ENCODE data around the gene RHBDD1. TPM values are rescaled to one million over a fixed set of nuclear protein-coding genes. Genes with fewer than 3 reads are reported as not detected.
A peak's percentile ranks its signal among the peaks of the same experiment; 100 is the strongest.

RHBDD1 gene
- polyA plus RNA-seq, 3 donors = 8.1 to 19.5 (median 15.5) TPM

DNA sequence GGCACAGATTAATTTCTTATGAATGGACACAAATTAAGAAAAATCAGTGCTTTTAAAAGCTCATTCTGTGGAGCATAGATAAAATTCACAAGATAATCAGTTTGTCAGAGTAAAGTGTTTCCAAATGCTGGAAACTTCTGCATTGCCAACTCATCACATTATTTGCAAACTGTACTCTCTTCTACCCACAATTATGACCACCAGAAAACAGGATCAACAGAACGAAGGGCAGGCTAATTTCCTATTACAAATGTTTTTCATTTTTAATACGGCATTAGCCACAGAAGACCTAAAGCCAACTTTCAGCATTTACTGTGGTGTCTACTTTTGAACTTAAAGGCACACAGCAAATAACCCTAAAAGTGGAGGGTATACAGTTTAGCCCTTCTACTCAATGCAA is 42.2 kb upstream of the RHBDD1 start:
- peaks cover 7 to 24% of the 10 kb centered on the region in 2 donors for H3K27me3 ChIP-seq (ENCODE audit: control insufficient read depth in 2 of 2, insufficient read depth in 2 of 2, low read length in 2 of 2)
- H3K4me3 ChIP-seq (replicated peaks in 1 of 3; ENCODE audit: low read depth in 2 of 3, low read length in 3 of 3) = no peak overlapping the region
- intact Hi-C loops (cut with micrococcal nuclease) = loop anchor here in 1 of 2 donors (5.0 kb wide), 1 partner anchor 676 kb away; no protein-coding TSS in a partner anchor
- H3K9me3 Mint-ChIP-seq = peaks cover 12 to 30% (median 25%) of the 10 kb centered on the region in 7 donors
- H3K9ac ChIP-seq (ENCODE audit: insufficient read depth, low read length, poor library complexity, severe bottlenecking) = no peak overlapping the region
- H3K4me3 Mint-ChIP-seq = no peak overlapping the region
- peaks cover 4 to 7% of the 10 kb centered on the region in 2 donors for H3K36me3 Mint-ChIP-seq
- H3K27ac ChIP-seq (ENCODE audit: low read depth in 1 of 2, low read length in 2 of 2) = no peak overlapping the region
- H3K9me3 ChIP-seq (replicated peaks in 1 of 2; ENCODE audit: control insufficient read depth in 1 of 2, insufficient read depth in 1 of 2, low read length in 2 of 2) = peaks cover 11 to 17% of the 10 kb centered on the region in 2 donors
- no CpG with 5 or more reads among the region's 2 CpGs for WGBS (ENCODE audit: insufficient coverage)
- H3K4me1 Mint-ChIP-seq = peaks cover 21% of the 10 kb centered on the region
- H4K20me1 ChIP-seq (ENCODE audit: insufficient read depth, low read length) = no peaks in the 10 kb centered on the region
- H3K79me2 ChIP-seq (ENCODE audit: insufficient read depth, low read length) = no peaks in the 10 kb centered on the region
- peaks cover 34 to 40% (median 37%) of the 10 kb centered on the region in 3 donors for H3K27me3 Mint-ChIP-seq (ENCODE audit: low read depth in 3 of 3)
- no peak overlapping the region for H2AFZ ChIP-seq (ENCODE audit: insufficient read depth, low read depth, low read length, poor library complexity, severe bottlenecking)
- peaks cover 21 to 28% of the 10 kb centered on the region in 2 donors for H3K4me1 ChIP-seq (ENCODE audit: control insufficient read depth in 1 of 2, insufficient read depth in 2 of 2, low read length in 2 of 2)
- H3K36me3 ChIP-seq (replicated peaks in 1 of 2; ENCODE audit: control insufficient read depth in 1 of 2, insufficient read depth in 2 of 2, low read length in 2 of 2) = no peaks in the 10 kb centered on the region
- TF ChIP-seq, protein P1, sequence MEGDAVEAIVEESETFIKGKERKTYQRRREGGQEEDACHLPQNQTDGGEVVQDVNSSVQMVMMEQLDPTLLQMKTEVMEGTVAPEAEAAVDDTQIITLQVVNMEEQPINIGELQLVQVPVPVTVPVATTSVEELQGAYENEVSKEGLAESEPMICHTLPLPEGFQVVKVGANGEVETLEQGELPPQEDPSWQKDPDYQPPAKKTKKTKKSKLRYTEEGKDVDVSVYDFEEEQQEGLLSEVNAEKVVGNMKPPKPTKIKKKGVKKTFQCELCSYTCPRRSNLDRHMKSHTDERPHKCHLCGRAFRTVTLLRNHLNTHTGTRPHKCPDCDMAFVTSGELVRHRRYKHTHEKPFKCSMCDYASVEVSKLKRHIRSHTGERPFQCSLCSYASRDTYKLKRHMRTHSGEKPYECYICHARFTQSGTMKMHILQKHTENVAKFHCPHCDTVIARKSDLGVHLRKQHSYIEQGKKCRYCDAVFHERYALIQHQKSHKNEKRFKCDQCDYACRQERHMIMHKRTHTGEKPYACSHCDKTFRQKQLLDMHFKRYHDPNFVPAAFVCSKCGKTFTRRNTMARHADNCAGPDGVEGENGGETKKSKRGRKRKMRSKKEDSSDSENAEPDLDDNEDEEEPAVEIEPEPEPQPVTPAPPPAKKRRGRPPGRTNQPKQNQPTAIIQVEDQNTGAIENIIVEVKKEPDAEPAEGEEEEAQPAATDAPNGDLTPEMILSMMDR (IDR thresholded peaks at IDR 0.05) = no peak
- H3K4me2 ChIP-seq (replicated peaks; ENCODE audit: extremely low read depth, low read length, poor library complexity, severe bottlenecking) = no peak overlapping the region
- DNase-seq = peak in 1 of 3 donors; percentile 23
- H3K27ac Mint-ChIP-seq = no peak overlapping the region

DNA sequence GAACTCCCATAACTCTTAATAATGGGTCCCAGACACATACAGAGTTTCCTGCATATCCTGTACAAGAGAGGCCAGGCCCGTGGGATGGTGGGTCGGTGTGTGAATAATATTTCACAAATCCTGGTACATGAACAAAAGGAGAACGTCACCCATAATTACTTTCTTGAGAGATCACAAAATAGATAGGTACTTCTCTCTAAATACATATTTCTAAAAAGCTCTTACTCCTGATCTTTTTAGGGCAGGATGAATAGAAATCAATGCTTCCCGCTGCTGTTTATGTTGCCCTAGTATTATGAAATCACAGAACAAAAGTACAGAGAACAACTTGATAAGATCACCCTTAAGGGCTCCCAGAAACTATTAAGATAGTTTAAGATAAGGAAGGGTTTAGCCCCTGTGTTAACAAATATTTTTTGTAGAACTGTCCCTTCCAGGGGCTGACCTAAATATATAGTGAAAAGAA is 41.6 kb upstream of the RHBDD1 start:
- no peaks in the 10 kb centered on the region for H4K20me1 ChIP-seq (ENCODE audit: insufficient read depth, low read length)
- H3K27me3 Mint-ChIP-seq (ENCODE audit: low read depth in 3 of 3) = peaks cover 38 to 41% (median 41%) of the 10 kb centered on the region in 3 donors
- TF ChIP-seq, protein P1 (IDR thresholded peaks at IDR 0.05) = no peak
- no peak overlapping the region for H3K27ac Mint-ChIP-seq
- H3K4me3 Mint-ChIP-seq = no peak overlapping the region
- WGBS (ENCODE audit: insufficient coverage) = no CpG with 5 or more reads among the region's 4 CpGs
- DNase-seq = no peak
- H3K27me3 ChIP-seq (ENCODE audit: control insufficient read depth in 2 of 2, insufficient read depth in 2 of 2, low read length in 2 of 2) = peaks cover 7 to 30% of the 10 kb centered on the region in 2 donors
- intact Hi-C loops (cut with micrococcal nuclease) = loop anchor here in 1 of 2 donors (5.0 kb wide), 1 partner anchor 677 kb away; no protein-coding TSS in a partner anchor
- no peaks in the 10 kb centered on the region for H3K79me2 ChIP-seq (ENCODE audit: insufficient read depth, low read length)
- H3K36me3 ChIP-seq (replicated peaks in 1 of 2; ENCODE audit: control insufficient read depth in 1 of 2, insufficient read depth in 2 of 2, low read length in 2 of 2) = no peaks in the 10 kb centered on the region
- peaks cover 24 to 34% of the 10 kb centered on the region in 2 donors for H3K4me1 ChIP-seq (ENCODE audit: control insufficient read depth in 1 of 2, insufficient read depth in 2 of 2, low read length in 2 of 2)
- peaks cover 21% of the 10 kb centered on the region for H3K4me1 Mint-ChIP-seq
- no peak overlapping the region for H3K27ac ChIP-seq (ENCODE audit: low read depth in 1 of 2, low read length in 2 of 2)
- H3K36me3 Mint-ChIP-seq = peaks cover 4 to 7% of the 10 kb centered on the region in 2 donors
- peaks cover 12 to 30% (median 25%) of the 10 kb centered on the region in 7 donors for H3K9me3 Mint-ChIP-seq
- no peak overlapping the region for H3K4me2 ChIP-seq (replicated peaks; ENCODE audit: extremely low read depth, low read length, poor library complexity, severe bottlenecking)
- H3K9me3 ChIP-seq (replicated peaks in 1 of 2; ENCODE audit: control insufficient read depth in 1 of 2, insufficient read depth in 1 of 2, low read length in 2 of 2) = peaks cover 11 to 17% of the 10 kb centered on the region in 2 donors
- H2AFZ ChIP-seq (ENCODE audit: insufficient read depth, low read depth, low read length, poor library complexity, severe bottlenecking) = no peak overlapping the region
- H3K9ac ChIP-seq (ENCODE audit: insufficient read depth, low read length, poor library complexity, severe bottlenecking) = no peak overlapping the region
- H3K4me3 ChIP-seq (replicated peaks in 1 of 3; ENCODE audit: low read depth in 2 of 3, low read length in 3 of 3) = no peak overlapping the region

All from CD14-positive monocyte (primary cell).